GM20000 (cell line): ENCODE data around the gene HBB.

Experiments
- DNase-seq: peaks from one replicate; pipeline ENCODE4 v3.0.0; 2012; ENCODE audit warnings: low spot score
- CTCF ChIP-seq: IDR thresholded peaks from 2 replicates; pipeline ENCODE4 v1.5.1; 2012; ENCODE audit warnings: mild to moderate bottlenecking, control low read depth; ENCODE audit errors: extremely low read depth, missing control alignments

The HBB gene

GRCh38 chr11:5223686-5224085 is 3.2 kb downstream of the HBB start:
- TF ChIP-seq CTCF = no peak
- DNase-seq = no peak

GRCh38 chr11:5223146-5223545 is 3.7 kb downstream of the HBB start:
- TF ChIP-seq CTCF = no peak
- no peak for DNase-seq

GRCh38 chr11:5210376-5210885 is 16.4 kb downstream of the HBB start:
- no peak for TF ChIP-seq CTCF
- no peak for DNase-seq

GRCh38 chr11:5204787-5205186 is 22.1 kb downstream of the HBB start:
- DNase-seq = peak; percentile 47
- peak; percentile 23 for TF ChIP-seq CTCF

GRCh38 chr11:5203366-5203765 is 23.5 kb downstream of the HBB start:
- DNase-seq = no peak
- TF ChIP-seq CTCF = no peak

- no peak for TF ChIP-seq CTCF
- no peak for DNase-seq
Measured at GRCh38 chr11:5200582-5200981, 26.3 kb downstream of the HBB start, which contains the start of gene OR51V1. TSS of gene OR51V1 (minus strand) at chr11:5200682. CDS start at chr11:5200682, 0 bp downstream.

- no peak for DNase-seq
- no peak for TF ChIP-seq CTCF
Measured at GRCh38 chr11:5198285-5198684, 28.6 kb downstream of the HBB start.
